Smooth muscle cell (in vitro differentiated cells): Measurements from ENCODE around the gene MSANTD2. TPM values are rescaled to one million over a fixed set of nuclear protein-coding genes. Genes with fewer than 3 reads are reported as not detected.

Source experiments
- DNase-seq: peaks from one replicate; lab custom pipeline; 2025; ENCODE audit not compliant: unreplicated experiment; lab: John Stamatoyannopoulos, UW
- H2AFZ ChIP-seq: fragments of 200-600 bp; sonication (generic); 2 replicates; pipeline ENCODE4 v1.6.0; 2016; ENCODE audit warnings: antibody characterized with exemption, low read depth, mild to moderate bottlenecking
- H3F3A ChIP-seq: fragments of 200-600 bp; sonication (generic); 2 replicates; pipeline ENCODE4 v1.6.0; 2017; ENCODE audit warnings: antibody characterized with exemption, low read depth
- H3K27ac ChIP-seq: fragments of 200-600 bp; sonication (generic); 2 replicates; pipeline ENCODE4 v1.5.1; 2016; ENCODE audit warnings: low read depth, mild to moderate bottlenecking
- H3K27me3 ChIP-seq: fragments of 200-600 bp; sonication (generic); 2 replicates; pipeline ENCODE4 v1.6.1; 2016; ENCODE audit warnings: low read depth, mild to moderate bottlenecking
- H3K36me3 ChIP-seq: fragments of 200-600 bp; sonication (generic); 2 replicates; pipeline ENCODE4 v1.5.1; 2016; ENCODE audit warnings: low read depth
- H3K4me1 ChIP-seq: fragments of 200-600 bp; sonication (generic); 2 replicates; pipeline ENCODE4 v1.5.1; 2016; ENCODE audit warnings: low read depth
- H3K4me2 ChIP-seq: fragments of 200-600 bp; sonication (generic); 2 replicates; pipeline ENCODE4 v1.6.0; 2016; ENCODE audit warnings: mild to moderate bottlenecking
- H3K4me3 ChIP-seq: fragments of 200-600 bp; sonication (generic); 2 replicates; pipeline ENCODE4 v1.5.1; 2016; ENCODE audit warnings: mild to moderate bottlenecking
- H3K79me2 ChIP-seq: fragments of 200-600 bp; sonication (generic); 2 replicates; pipeline ENCODE4 v1.6.0; 2016; ENCODE audit warnings: low read depth, mild to moderate bottlenecking
- H3K9ac ChIP-seq: fragments of 200-600 bp; sonication (generic); 2 replicates; pipeline ENCODE4 v1.6.0; 2016; ENCODE audit warnings: low read depth
- H3K9me3 ChIP-seq: fragments of 200-600 bp; sonication (generic); replicated peaks from 2 replicates; pipeline ENCODE4 v1.5.1; 2016; ENCODE audit warnings: low read depth
- H4K20me1 ChIP-seq: fragments of 200-600 bp; sonication (generic); 2 replicates; pipeline ENCODE4 v1.6.0; 2016; ENCODE audit warnings: low read depth
- WGBS: methylation state at CpG from one replicate; pipeline ENCODE4 v1.1.7; 2016; ENCODE audit warnings: low lambda C conversion rate; 5-methylcytosine and 5-hydroxymethylcytosine counted together
- polyA plus RNA-seq: library from polyadenylated mRNA; unstranded; fragments of >200 nt; fragmentation: Nextera tagmentation; extraction: Ambion mirVana; gene quantifications from 2 replicates; pipeline ENCODE4 v1.2.1, GENCODE V29; 2016
- total RNA-seq: library from RNA; depleted of rRNA; stranded (reverse); fragments of >200 nt; gene quantifications from 2 replicates; pipeline ENCODE4 v1.2.3, GENCODE V29; 2014
- TF ChIP-seq, protein P1 (sequence below): fragments of 200-600 bp; sonication (generic); IDR thresholded peaks from 2 replicates; pipeline ENCODE4 v1.5.1; 2017; ENCODE audit warnings: borderline replicate concordance, mild to moderate bottlenecking, antibody characterized with exemption; ENCODE audit not compliant: insufficient read depth, poor library complexity, severe bottlenecking

The MSANTD2 gene
- total and polyA plus RNA-seq, 2 experiments from 2014 or later: 13.6 to 18.8 TPM

GRCh38 chr11:124756753-124757227, 43.4 kb downstream of the MSANTD2 start:
- H3F3A ChIP-seq: no peaks in the 10 kb centered on the region
- no peak for DNase-seq
- H3K79me2 ChIP-seq: no peaks in the 10 kb centered on the region
- H3K36me3 ChIP-seq: no peaks in the 10 kb centered on the region
- no peak overlapping the region for H3K9ac ChIP-seq
- H3K27ac ChIP-seq: no peak overlapping the region
- peaks cover 71% of the 10 kb centered on the region for H3K27me3 ChIP-seq
- H3K4me1 ChIP-seq: peaks cover 29% of the 10 kb centered on the region
- no peak overlapping the region for H2AFZ ChIP-seq
- H3K9me3 ChIP-seq: no peaks in the 10 kb centered on the region
- no peak overlapping the region for H3K4me2 ChIP-seq
- peaks cover 15% of the 10 kb centered on the region for H4K20me1 ChIP-seq
- H3K4me3 ChIP-seq: no peak overlapping the region
- WGBS: 83% methylated on average over 6 of the region's 6 CpGs
- TF ChIP-seq, protein P1, sequence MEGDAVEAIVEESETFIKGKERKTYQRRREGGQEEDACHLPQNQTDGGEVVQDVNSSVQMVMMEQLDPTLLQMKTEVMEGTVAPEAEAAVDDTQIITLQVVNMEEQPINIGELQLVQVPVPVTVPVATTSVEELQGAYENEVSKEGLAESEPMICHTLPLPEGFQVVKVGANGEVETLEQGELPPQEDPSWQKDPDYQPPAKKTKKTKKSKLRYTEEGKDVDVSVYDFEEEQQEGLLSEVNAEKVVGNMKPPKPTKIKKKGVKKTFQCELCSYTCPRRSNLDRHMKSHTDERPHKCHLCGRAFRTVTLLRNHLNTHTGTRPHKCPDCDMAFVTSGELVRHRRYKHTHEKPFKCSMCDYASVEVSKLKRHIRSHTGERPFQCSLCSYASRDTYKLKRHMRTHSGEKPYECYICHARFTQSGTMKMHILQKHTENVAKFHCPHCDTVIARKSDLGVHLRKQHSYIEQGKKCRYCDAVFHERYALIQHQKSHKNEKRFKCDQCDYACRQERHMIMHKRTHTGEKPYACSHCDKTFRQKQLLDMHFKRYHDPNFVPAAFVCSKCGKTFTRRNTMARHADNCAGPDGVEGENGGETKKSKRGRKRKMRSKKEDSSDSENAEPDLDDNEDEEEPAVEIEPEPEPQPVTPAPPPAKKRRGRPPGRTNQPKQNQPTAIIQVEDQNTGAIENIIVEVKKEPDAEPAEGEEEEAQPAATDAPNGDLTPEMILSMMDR: no peak

GRCh38 chr11:124756033-124756752, 44.0 kb downstream of the MSANTD2 start:
- H2AFZ ChIP-seq: no peak overlapping the region
- no peaks in the 10 kb centered on the region for H3K36me3 ChIP-seq
- H3K27ac ChIP-seq: no peak overlapping the region
- 78% methylated on average over 9 of the region's 9 CpGs for whole genome bisulfite sequencing
- TF ChIP-seq, protein P1: no peak
- peaks cover 71% of the 10 kb centered on the region for H3K27me3 ChIP-seq
- H3F3A ChIP-seq: no peaks in the 10 kb centered on the region
- no peak overlapping the region for H3K4me3 ChIP-seq
- H3K9ac ChIP-seq: no peak overlapping the region
- H3K4me2 ChIP-seq: no peak overlapping the region
- no peak for DNase-seq
- peaks cover 24% of the 10 kb centered on the region for H3K4me1 ChIP-seq
- no peaks in the 10 kb centered on the region for H3K79me2 ChIP-seq
- no peaks in the 10 kb centered on the region for H3K9me3 ChIP-seq
- H4K20me1 ChIP-seq: peaks cover 9% of the 10 kb centered on the region

- Histone ChIP-seq H2AFZ (no peak overlapping the region), H3F3A (no peaks in the 10 kb centered on the region), H4K20me1 (no peaks in the 10 kb centered on the region), H3K79me2 (no peaks in the 10 kb centered on the region), H3K9me3 (no peaks in the 10 kb centered on the region), H3K4me3 (no peak overlapping the region), H3K4me2 (no peak overlapping the region), H3K9ac (no peak overlapping the region), H3K4me1 (peaks cover 11% of the 10 kb centered on the region), H3K27ac (no peak overlapping the region), H3K27me3 (peaks cover 71% of the 10 kb centered on the region), H3K36me3 (no peaks in the 10 kb centered on the region)
- TF ChIP-seq, protein P1: no peak
- 86% methylated on average over 6 of the region's 6 CpGs for WGBS
- DNase-seq: no peak
These were observed 45.5 kb downstream of the MSANTD2 start for GRCh38 chr11:124754710-124755109.

GRCh38 chr11:124754309-124754708, 45.9 kb downstream of the MSANTD2 start:
- H3K27ac ChIP-seq: no peak overlapping the region
- H4K20me1 ChIP-seq: no peaks in the 10 kb centered on the region
- H3K9ac ChIP-seq: no peak overlapping the region
- DNase-seq: no peak
- H3K36me3 ChIP-seq: no peaks in the 10 kb centered on the region
- H3K27me3 ChIP-seq: peaks cover 71% of the 10 kb centered on the region
- H3K4me1 ChIP-seq: peaks cover 7% of the 10 kb centered on the region
- no peak overlapping the region for H3K4me3 ChIP-seq
- H2AFZ ChIP-seq: no peak overlapping the region
- WGBS: 86% methylated on average over 4 of the region's 4 CpGs
- no peaks in the 10 kb centered on the region for H3K79me2 ChIP-seq
- no peaks in the 10 kb centered on the region for H3K9me3 ChIP-seq
- TF ChIP-seq, protein P1: no peak
- H3K4me2 ChIP-seq: no peak overlapping the region
- H3F3A ChIP-seq: no peaks in the 10 kb centered on the region
